ENCODE data around the gene TINCR. TPM values are rescaled to one million over a fixed set of nuclear protein-coding genes. Genes with fewer than 3 reads are reported as not detected.

Gene TINCR
- total and polyA plus RNA-seq, 4 donors = 0.05 to 0.08 TPM; not detected in 2

DNA sequence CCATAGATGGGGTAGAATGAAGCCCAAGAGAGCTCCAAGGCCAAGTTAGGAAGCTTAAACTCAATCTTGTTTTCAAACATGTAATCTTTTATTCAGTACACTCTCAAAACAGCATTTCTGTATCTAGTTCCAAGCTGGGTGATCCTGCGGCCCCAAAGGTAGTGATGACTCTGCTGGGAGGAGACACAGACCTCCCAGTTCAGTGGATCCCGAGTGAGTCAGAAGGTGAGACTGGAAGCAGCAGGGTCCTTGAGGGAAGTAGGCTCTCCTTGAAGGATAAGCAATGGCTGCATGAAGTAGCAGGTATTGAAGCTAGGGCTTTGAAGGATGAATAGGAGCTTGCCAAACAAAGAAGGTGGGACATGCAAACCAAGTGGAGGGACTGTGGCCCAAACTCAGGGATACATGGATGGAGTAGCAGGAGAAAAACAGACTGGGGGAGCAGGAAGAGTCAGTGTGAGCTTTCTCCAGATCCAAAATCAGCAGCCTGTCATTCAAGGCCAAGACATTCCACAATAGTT, 9.6 kb downstream of the TINCR start (continued):
- TF ChIP-seq HNF4A (conservative IDR thresholded peaks at IDR 0.05) (no peak), GABPA (IDR thresholded peaks at IDR 0.05 in 1 of 2, conservative IDR thresholded peaks at IDR 0.05 in 1 of 2) (no peak), YY1 (IDR thresholded peaks at IDR 0.05) (no peak), NR2F2 (IDR thresholded peaks at IDR 0.05) (no peak)

- Histone ChIP-seq H3K4me3 (ENCODE audit: low read depth in 1 of 3, low read length in 3 of 3) (no peak overlapping the region), H3K27me3 (ENCODE audit: control insufficient read depth in 4 of 4, insufficient read depth in 4 of 4, low read length in 3 of 4) (no peaks in the 10 kb centered on the region), H3K4me1 (ENCODE audit: control insufficient read depth in 4 of 4, insufficient read depth in 4 of 4, low read length in 3 of 4) (no peaks in the 10 kb centered on the region), H3K36me3 (ENCODE audit: control insufficient read depth in 4 of 4, insufficient read depth in 3 of 4, low read depth in 1 of 4, low read length in 3 of 4) (no peaks in the 10 kb centered on the region), H3K27ac (ENCODE audit: low read depth in 1 of 2, low read length in 2 of 2) (no peak overlapping the region), H3K9ac (ENCODE audit: low read depth in 1 of 2, low read length in 2 of 2) (no peak overlapping the region), H3K9me3 (ENCODE audit: control insufficient read depth in 4 of 4, low read length in 3 of 4) (peaks cover 4 to 9% (median 6%) of the 10 kb centered on the region in 4 donors)
- no peak for TF ChIP-seq REST (IDR thresholded peaks at IDR 0.05)
- TF ChIP-seq EGR1 (IDR thresholded peaks at IDR 0.05; ENCODE audit: low read depth in 2 of 2) = no peak
- TF ChIP-seq, protein P1, sequence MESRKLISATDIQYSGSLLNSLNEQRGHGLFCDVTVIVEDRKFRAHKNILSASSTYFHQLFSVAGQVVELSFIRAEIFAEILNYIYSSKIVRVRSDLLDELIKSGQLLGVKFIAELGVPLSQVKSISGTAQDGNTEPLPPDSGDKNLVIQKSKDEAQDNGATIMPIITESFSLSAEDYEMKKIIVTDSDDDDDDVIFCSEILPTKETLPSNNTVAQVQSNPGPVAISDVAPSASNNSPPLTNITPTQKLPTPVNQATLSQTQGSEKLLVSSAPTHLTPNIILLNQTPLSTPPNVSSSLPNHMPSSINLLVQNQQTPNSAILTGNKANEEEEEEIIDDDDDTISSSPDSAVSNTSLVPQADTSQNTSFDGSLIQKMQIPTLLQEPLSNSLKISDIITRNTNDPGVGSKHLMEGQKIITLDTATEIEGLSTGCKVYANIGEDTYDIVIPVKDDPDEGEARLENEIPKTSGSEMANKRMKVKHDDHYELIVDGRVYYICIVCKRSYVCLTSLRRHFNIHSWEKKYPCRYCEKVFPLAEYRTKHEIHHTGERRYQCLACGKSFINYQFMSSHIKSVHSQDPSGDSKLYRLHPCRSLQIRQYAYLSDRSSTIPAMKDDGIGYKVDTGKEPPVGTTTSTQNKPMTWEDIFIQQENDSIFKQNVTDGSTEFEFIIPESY (IDR thresholded peaks at IDR 0.05) = no peak
- no peak for TF ChIP-seq HNF4A (conservative IDR thresholded peaks at IDR 0.05)
- 71% methylated on average over 13 of the region's 13 CpGs for WGBS
- DNase-seq (ENCODE audit: low spot score) = no peak
Observed at GRCh38 chr19:5557691-5558090, 10.1 kb downstream of the TINCR start.

- no peaks in the 10 kb centered on the region for H3K9me3 ChIP-seq (ENCODE audit: control insufficient read depth in 4 of 4, low read length in 3 of 4)
- TF ChIP-seq, protein P2, sequence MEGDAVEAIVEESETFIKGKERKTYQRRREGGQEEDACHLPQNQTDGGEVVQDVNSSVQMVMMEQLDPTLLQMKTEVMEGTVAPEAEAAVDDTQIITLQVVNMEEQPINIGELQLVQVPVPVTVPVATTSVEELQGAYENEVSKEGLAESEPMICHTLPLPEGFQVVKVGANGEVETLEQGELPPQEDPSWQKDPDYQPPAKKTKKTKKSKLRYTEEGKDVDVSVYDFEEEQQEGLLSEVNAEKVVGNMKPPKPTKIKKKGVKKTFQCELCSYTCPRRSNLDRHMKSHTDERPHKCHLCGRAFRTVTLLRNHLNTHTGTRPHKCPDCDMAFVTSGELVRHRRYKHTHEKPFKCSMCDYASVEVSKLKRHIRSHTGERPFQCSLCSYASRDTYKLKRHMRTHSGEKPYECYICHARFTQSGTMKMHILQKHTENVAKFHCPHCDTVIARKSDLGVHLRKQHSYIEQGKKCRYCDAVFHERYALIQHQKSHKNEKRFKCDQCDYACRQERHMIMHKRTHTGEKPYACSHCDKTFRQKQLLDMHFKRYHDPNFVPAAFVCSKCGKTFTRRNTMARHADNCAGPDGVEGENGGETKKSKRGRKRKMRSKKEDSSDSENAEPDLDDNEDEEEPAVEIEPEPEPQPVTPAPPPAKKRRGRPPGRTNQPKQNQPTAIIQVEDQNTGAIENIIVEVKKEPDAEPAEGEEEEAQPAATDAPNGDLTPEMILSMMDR (IDR thresholded peaks at IDR 0.05; ENCODE audit: low read depth, low read length, missing input control) = no peak
- H3K36me3 ChIP-seq (ENCODE audit: control insufficient read depth in 4 of 4, insufficient read depth in 3 of 4, low read depth in 1 of 4, low read length in 3 of 4) = no peaks in the 10 kb centered on the region
- no peaks in the 10 kb centered on the region for H3K4me1 ChIP-seq (ENCODE audit: control insufficient read depth in 4 of 4, insufficient read depth in 4 of 4, low read length in 3 of 4)
- H3K4me3 ChIP-seq (ENCODE audit: low read depth in 1 of 3, low read length in 3 of 3) = no peak overlapping the region
- 56% methylated on average over 5 of the region's 5 CpGs for WGBS
- H3K9ac ChIP-seq (ENCODE audit: low read depth in 1 of 2, low read length in 2 of 2) = no peak overlapping the region
- H3K27me3 ChIP-seq (ENCODE audit: control insufficient read depth in 4 of 4, insufficient read depth in 4 of 4, low read length in 3 of 4) = no peaks in the 10 kb centered on the region
- no peak for DNase-seq (ENCODE audit: low spot score)
- no peak overlapping the region for H3K27ac ChIP-seq (ENCODE audit: low read depth in 1 of 2, low read length in 2 of 2)
Observed at GRCh38 chr19:5554828-5555227, 12.9 kb downstream of the TINCR start.

Data from liver (tissue), 9 donors.